ENCODE data around the gene CCT8. TPM values are rescaled to one million over a fixed set of nuclear protein-coding genes. Genes with fewer than 3 reads are reported as not detected.

Gene CCT8
- total and polyA plus RNA-seq, 10 of the 15 experiments (the other 5 are each of a cell fraction or from before 2014, with no cell fraction given): 321 to 696 (median 471) TPM

DNA sequence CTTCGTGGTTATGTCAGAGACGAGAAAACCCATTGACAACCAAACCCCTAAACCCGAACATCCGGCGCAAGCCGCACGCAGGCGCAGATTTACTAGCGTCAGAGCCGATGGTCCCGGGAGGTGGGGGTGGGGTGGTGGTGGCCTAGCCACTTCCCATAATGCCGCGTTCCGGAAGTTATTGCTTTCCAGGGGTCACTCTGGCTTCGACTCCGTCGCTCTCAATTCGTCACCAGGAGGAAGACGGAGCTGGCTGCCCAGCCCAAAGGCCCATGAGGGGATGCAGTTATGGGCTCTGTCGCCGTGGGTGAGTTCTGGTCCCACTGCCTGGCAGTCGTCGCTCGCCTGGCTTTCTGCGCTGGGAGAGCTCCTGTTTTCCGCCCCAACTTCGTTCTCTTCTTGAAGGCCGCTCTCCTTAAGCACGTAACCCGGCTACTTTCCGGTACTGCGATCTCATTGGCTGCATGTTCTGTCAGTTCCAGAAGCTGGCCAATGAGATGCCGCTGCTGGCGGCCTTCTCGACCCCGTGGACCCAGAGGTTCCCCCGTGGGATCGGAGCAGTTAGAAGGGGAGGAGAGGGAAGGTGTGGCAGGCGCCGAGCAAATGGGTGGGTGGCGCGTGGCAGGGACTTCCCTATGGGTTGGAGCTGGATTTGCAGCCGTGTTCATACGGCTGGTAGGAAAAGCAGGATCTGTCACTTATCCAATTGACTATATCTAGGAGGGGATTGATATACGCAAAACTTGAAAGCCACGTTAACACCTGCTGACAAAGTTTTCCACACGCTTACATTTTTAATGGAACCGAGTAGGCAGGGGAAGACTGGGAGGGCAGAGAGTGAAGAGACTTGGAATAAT, 48.7 kb downstream of the CCT8 start, which contains the start of gene USP16 (continued):
- TF ChIP-seq NKRF (conservative IDR thresholded peaks at IDR 0.05) (peak; percentile 58; the same call in 1 of the 2 replicates), PAX5 (IDR thresholded peaks at IDR 0.05; ENCODE audit: borderline replicate concordance, low read depth, low read length) (0 out of 2 replicates have a peak, but pooled peaks have one; percentile 10), IKZF1 (conservative IDR thresholded peaks at IDR 0.05) (peak; percentile 89), MYB (IDR thresholded peaks at IDR 0.05; ENCODE audit: borderline replicate concordance, low read depth, low read length) (no peak), TARDBP (IDR thresholded peaks at IDR 0.05; ENCODE audit: borderline replicate concordance) (no peak), POLR2A (IDR thresholded peaks at IDR 0.05; ENCODE audit: low read depth, low read length) (peak; percentile 95), YBX1 (IDR thresholded peaks at IDR 0.05) (no peak), WRNIP1 (IDR thresholded peaks at IDR 0.05; ENCODE audit: borderline replicate concordance, low read depth, low read length) (0 out of 2 replicates have a peak, but pooled peaks have one; percentile 41), ZZZ3 (IDR thresholded peaks at IDR 0.05; ENCODE audit: control insufficient read depth, insufficient read length, low read depth) (no peak), CBFB (IDR thresholded peaks at IDR 0.05; ENCODE audit: low read depth) (peak; percentile 83), ESRRA (IDR thresholded peaks at IDR 0.05; ENCODE audit: low read length) (peak; percentile 86), KAT2A (conservative IDR thresholded peaks at IDR 0.05; ENCODE audit: control insufficient read depth, low read depth, low read length) (no peak), NBN (IDR thresholded peaks at IDR 0.05) (peak; percentile 98), ZNF207 (IDR thresholded peaks at IDR 0.05; ENCODE audit: borderline replicate concordance) (0 out of 2 replicates have a peak, but pooled peaks have one; percentile 41), HDGF (IDR thresholded peaks at IDR 0.05) (peak; percentile 92), TCF7 (IDR thresholded peaks at IDR 0.05; ENCODE audit: borderline replicate concordance) (no peak), ZBTB40 (IDR thresholded peaks at IDR 0.05; ENCODE audit: borderline replicate concordance) (peak; percentile 93), SUZ12 (IDR thresholded peaks at IDR 0.05; ENCODE audit: unreplicated experiment) (no peak), GABPA (IDR thresholded peaks at IDR 0.05; ENCODE audit: low read depth) (peak; percentile 91), POU2F2 (IDR thresholded peaks at IDR 0.05; ENCODE audit: borderline replicate concordance, low read depth, low read length) (peak; percentile 73; the same call in 1 of the 3 replicates), KDM1A (IDR thresholded peaks at IDR 0.05; ENCODE audit: borderline replicate concordance) (no peak), POLR2AphosphoS2 (IDR thresholded peaks at IDR 0.05; ENCODE audit: low read depth, low read length) (peak; percentile 70; the same call in 1 of the 2 replicates), PKNOX1 (IDR thresholded peaks at IDR 0.05) (peak; percentile 99), CEBPB (IDR thresholded peaks at IDR 0.05; ENCODE audit: borderline replicate concordance in 1 of 2, low read depth in 2 of 2, low read length in 2 of 2) (no peak), LARP7 (IDR thresholded peaks at IDR 0.05) (no peak)
